HUES6 (cell line): ENCODE measurements around the gene HIPK2.
"Not testable (repeated sequence)": the region's sequence is repeated elsewhere in the genome, so short reads cannot be mapped to it uniquely, and the experiment has no call there.

Experiments
- H3K27ac ChIP-seq: 2 replicates; pipeline ENCODE4 v1.7.0; 2013; ENCODE audit warnings: low read depth, mild to moderate bottlenecking, low read length, inconsistent platforms
- H3K27me3 ChIP-seq: 2 replicates; pipeline ENCODE4 v1.6.1; 2013; ENCODE audit warnings: low read length; ENCODE audit not compliant: control insufficient read depth, insufficient read depth
- H3K36me3 ChIP-seq: 2 replicates; pipeline ENCODE4 v1.6.1; 2013; ENCODE audit warnings: low read length; ENCODE audit not compliant: control insufficient read depth, insufficient read depth
- H3K4me1 ChIP-seq: 2 replicates; pipeline ENCODE4 v1.6.1; 2013; ENCODE audit warnings: low read length; ENCODE audit not compliant: control insufficient read depth, insufficient read depth
- H3K4me3 ChIP-seq: 2 replicates; pipeline ENCODE4 v1.5.1; 2013; ENCODE audit warnings: low read depth, low read length
- H3K9ac ChIP-seq: one replicate; pipeline ENCODE4 v1.6.1; 2013; ENCODE audit warnings: mild to moderate bottlenecking, low read length
- H3K9me3 ChIP-seq: 2 replicates; pipeline ENCODE4 v1.6.1; 2013; ENCODE audit warnings: low read depth, low read length; ENCODE audit not compliant: control insufficient read depth, insufficient read depth

HIPK2 gene

GRCh38 chr7:139670662-139671061 is 107.1 kb downstream of the HIPK2 start:
- not testable (repeated sequence) for H3K9ac ChIP-seq, H3K36me3 ChIP-seq, H3K27ac ChIP-seq, H3K9me3 ChIP-seq, H3K27me3 ChIP-seq, H3K4me3 ChIP-seq
- H3K4me1 ChIP-seq = peaks cover 11% of the 10 kb centered on the region

GRCh38 chr7:139669106-139670061 is 108.4 kb downstream of the HIPK2 start:
- H3K27ac ChIP-seq = no peak overlapping the region

GRCh38 chr7:139667377-139667776 is 110.4 kb downstream of the HIPK2 start:
- Histone ChIP-seq H3K4me1 (no peaks in the 10 kb centered on the region), H3K36me3 (no peaks in the 10 kb centered on the region), H3K27me3 (no peaks in the 10 kb centered on the region), H3K4me3 (no peak overlapping the region), H3K9me3 (no peaks in the 10 kb centered on the region), H3K9ac (no peak overlapping the region), H3K27ac (no peak overlapping the region)

More at GRCh38 chr7:139669106-139670061, 108.4 kb downstream of the HIPK2 start:
- no peak overlapping the region for H3K4me3 ChIP-seq
- H3K9ac ChIP-seq = no peak overlapping the region
- no peaks in the 10 kb centered on the region for H3K9me3 ChIP-seq
- H3K36me3 ChIP-seq = no peaks in the 10 kb centered on the region
- peaks cover 8% of the 10 kb centered on the region for H3K4me1 ChIP-seq
- no peaks in the 10 kb centered on the region for H3K27me3 ChIP-seq

GRCh38 chr7:139666501-139666900 is 111.3 kb downstream of the HIPK2 start:
- no peak overlapping the region for H3K4me3 ChIP-seq
- H3K27ac ChIP-seq = no peak overlapping the region
- no peaks in the 10 kb centered on the region for H3K9me3 ChIP-seq
- no peaks in the 10 kb centered on the region for H3K36me3 ChIP-seq
- no peaks in the 10 kb centered on the region for H3K27me3 ChIP-seq
- no peak overlapping the region for H3K9ac ChIP-seq
- H3K4me1 ChIP-seq = no peaks in the 10 kb centered on the region

GRCh38 chr7:139664434-139664833 is 113.4 kb downstream of the HIPK2 start:
- Histone ChIP-seq H3K4me3 (no peak overlapping the region), H3K4me1 (peaks cover 18% of the 10 kb centered on the region), H3K27me3 (no peaks in the 10 kb centered on the region), H3K36me3 (no peaks in the 10 kb centered on the region), H3K9ac (no peak overlapping the region), H3K9me3 (no peaks in the 10 kb centered on the region), H3K27ac (no peak overlapping the region)

GRCh38 chr7:139663608-139664177 is 114.1 kb downstream of the HIPK2 start:
- Histone ChIP-seq H3K27me3 (no peaks in the 10 kb centered on the region), H3K9ac (no peak overlapping the region), H3K4me3 (no peak overlapping the region), H3K27ac (no peak overlapping the region), H3K4me1 (peaks cover 25% of the 10 kb centered on the region), H3K36me3 (no peaks in the 10 kb centered on the region), H3K9me3 (no peaks in the 10 kb centered on the region)

GRCh38 chr7:139661903-139662302 is 115.9 kb downstream of the HIPK2 start:
- peaks cover 27% of the 10 kb centered on the region for H3K4me1 ChIP-seq
- H3K27ac ChIP-seq = no peak overlapping the region
- no peak overlapping the region for H3K4me3 ChIP-seq
- H3K36me3 ChIP-seq = no peaks in the 10 kb centered on the region
- H3K27me3 ChIP-seq = no peaks in the 10 kb centered on the region
- no peak overlapping the region for H3K9ac ChIP-seq
- H3K9me3 ChIP-seq = no peaks in the 10 kb centered on the region

- Histone ChIP-seq H3K27me3 (no peaks in the 10 kb centered on the region), H3K4me1 (peaks cover 27% of the 10 kb centered on the region), H3K36me3 (no peaks in the 10 kb centered on the region), H3K27ac (no peak overlapping the region), H3K9me3 (no peaks in the 10 kb centered on the region), H3K4me3 (no peak overlapping the region), H3K9ac (no peak overlapping the region)
Measured at GRCh38 chr7:139661043-139661440, 116.8 kb downstream of the HIPK2 start.

GRCh38 chr7:139660317-139661042 is 117.3 kb downstream of the HIPK2 start:
- Histone ChIP-seq H3K36me3 (no peaks in the 10 kb centered on the region), H3K9ac (no peak overlapping the region), H3K27ac (no peak overlapping the region), H3K4me3 (no peak overlapping the region), H3K9me3 (no peaks in the 10 kb centered on the region), H3K4me1 (peaks cover 27% of the 10 kb centered on the region), H3K27me3 (no peaks in the 10 kb centered on the region)

GRCh38 chr7:139659922-139660316 is 117.9 kb downstream of the HIPK2 start:
- Histone ChIP-seq H3K36me3 (no peaks in the 10 kb centered on the region), H3K9me3 (no peaks in the 10 kb centered on the region), H3K4me3 (no peak overlapping the region), H3K27me3 (no peaks in the 10 kb centered on the region), H3K9ac (no peak overlapping the region), H3K27ac (no peak overlapping the region), H3K4me1 (peaks cover 27% of the 10 kb centered on the region)
